Body of pancreas (tissue), 4 donors: ENCODE data around the gene LURAP1L.

ENCODE experiments used
- POLR2A ChIP-seq, 3 donors: fragments of 450-650 bp; IDR thresholded peaks; one replicate each; pipeline ENCODE4 v1.6.1; 2016; ENCODE audit warnings: antibody characterized with exemption in 3 of 3, mild to moderate bottlenecking in 2 of 3
- TF ChIP-seq, protein P1 (sequence below), 7 experiments: fragments of 450-650 bp in 4 of 7; fragments of 200-600 bp in 3 of 7; sonication (generic) in 3 of 7; IDR thresholded peaks; one replicate each; pipeline ENCODE4 v1.5.1; 2016 to 2019; ENCODE audit warnings: antibody characterized with exemption in 7 of 7

DNA sequence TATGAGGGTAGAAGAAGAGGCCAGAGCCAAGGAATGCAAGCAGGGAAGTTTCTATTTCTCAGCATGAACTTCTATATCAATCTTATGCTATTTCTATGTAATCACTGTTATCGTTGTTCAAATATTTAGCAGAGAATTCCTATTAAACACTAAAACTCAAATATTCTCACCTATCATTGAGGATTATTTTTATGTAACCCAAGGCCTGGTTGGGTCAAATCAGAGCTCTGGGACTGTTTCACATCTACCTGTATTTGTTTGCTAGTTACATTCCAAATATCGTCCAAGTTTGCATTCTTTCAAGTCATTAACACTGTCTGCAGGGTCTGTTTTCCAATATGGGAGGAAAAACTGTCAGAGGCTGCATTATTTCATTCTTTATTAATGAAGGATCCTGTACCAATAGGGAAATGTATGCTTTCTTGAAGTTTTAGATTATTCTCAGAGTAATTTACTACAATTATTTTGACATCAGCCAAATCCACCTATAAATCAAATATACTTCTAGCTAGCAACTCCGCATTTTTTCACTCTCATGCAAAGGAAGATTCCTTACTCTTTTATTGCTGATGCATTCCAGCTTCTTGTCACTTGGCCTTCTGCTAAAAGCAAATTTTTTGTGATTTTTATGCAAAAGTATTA is 52.2 kb downstream of the LURAP1L start:
- TF ChIP-seq, protein P1, sequence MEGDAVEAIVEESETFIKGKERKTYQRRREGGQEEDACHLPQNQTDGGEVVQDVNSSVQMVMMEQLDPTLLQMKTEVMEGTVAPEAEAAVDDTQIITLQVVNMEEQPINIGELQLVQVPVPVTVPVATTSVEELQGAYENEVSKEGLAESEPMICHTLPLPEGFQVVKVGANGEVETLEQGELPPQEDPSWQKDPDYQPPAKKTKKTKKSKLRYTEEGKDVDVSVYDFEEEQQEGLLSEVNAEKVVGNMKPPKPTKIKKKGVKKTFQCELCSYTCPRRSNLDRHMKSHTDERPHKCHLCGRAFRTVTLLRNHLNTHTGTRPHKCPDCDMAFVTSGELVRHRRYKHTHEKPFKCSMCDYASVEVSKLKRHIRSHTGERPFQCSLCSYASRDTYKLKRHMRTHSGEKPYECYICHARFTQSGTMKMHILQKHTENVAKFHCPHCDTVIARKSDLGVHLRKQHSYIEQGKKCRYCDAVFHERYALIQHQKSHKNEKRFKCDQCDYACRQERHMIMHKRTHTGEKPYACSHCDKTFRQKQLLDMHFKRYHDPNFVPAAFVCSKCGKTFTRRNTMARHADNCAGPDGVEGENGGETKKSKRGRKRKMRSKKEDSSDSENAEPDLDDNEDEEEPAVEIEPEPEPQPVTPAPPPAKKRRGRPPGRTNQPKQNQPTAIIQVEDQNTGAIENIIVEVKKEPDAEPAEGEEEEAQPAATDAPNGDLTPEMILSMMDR (IDR thresholded peaks at IDR 0.05) = no peak
- no peak for TF ChIP-seq POLR2A (IDR thresholded peaks at IDR 0.05)
